Endothelial cell of umbilical vein (primary cell): ENCODE data around the gene OR2AG1. TPM values are rescaled to one million over a fixed set of nuclear protein-coding genes. Genes with fewer than 3 reads are reported as not detected.
A peak's percentile ranks its signal among the peaks of the same experiment; 100 is the strongest.

Source experiments
- BruUV-seq: library from RNA; stranded (reverse); fragments of 400-500 nt; replicated peaks from 2 replicates; lab custom pipeline; 2021; lab: Mats Ljungman, UMichigan
- CTCF ChIA-PET: fragments of 300-600, 350-600 bp; sonication (Branson Sonifier 250); formaldehyde crosslinking; loops from one replicate; lab custom pipeline; 2021; ENCODE audit warnings: antibody characterized with exemption, inconsistent platforms; lab: Charles Lee
- POLR2A ChIA-PET: fragments of 300-600, 350-600 bp; sonication (Branson Sonifier 250); formaldehyde crosslinking; loops from one replicate; lab custom pipeline; 2021; ENCODE audit warnings: antibody characterized with exemption, inconsistent platforms; lab: Charles Lee
- DNase-seq: peaks from one replicate; pipeline ENCODE4 v3.0.0-alpha.2; 2011; ENCODE audit warnings: low read depth, low spot score
- FAIRE-seq: peaks from 2 replicates; lab custom pipeline; 2011; peaks lifted over from hg19 to GRCh38; lab: Jason Lieb, UNC
- H2AFZ ChIP-seq: 2 replicates; pipeline ENCODE4 v1.6.0; 2012; ENCODE audit warnings: low read depth, low read length, control low read depth, inconsistent platforms
- H3K27ac ChIP-seq: 2 replicates; pipeline ENCODE4 v1.5.1; 2011; ENCODE audit warnings: low read depth, mild to moderate bottlenecking, control low read depth, low read length, moderate library complexity; ENCODE audit not compliant: insufficient read depth
- H3K27me3 ChIP-seq, 2 experiments: 2 replicates each; pipeline versions ENCODE4 v1.6.0 to v1.6.1; 2011; ENCODE audit warnings: low read length in 2 of 2, mixed read lengths in 1 of 2; ENCODE audit not compliant: control insufficient read depth in 2 of 2, insufficient read depth in 2 of 2
- H3K36me3 ChIP-seq, 2 experiments: 2 replicates in 1 of 2; 3 replicates in 1 of 2; pipeline ENCODE4 v1.5.1; 2011; ENCODE audit warnings: low read length in 2 of 2, mild to moderate bottlenecking in 1 of 2, moderate library complexity in 1 of 2; ENCODE audit not compliant: control insufficient read depth in 2 of 2, insufficient read depth in 2 of 2; ENCODE audit errors: extremely low read depth in 1 of 2
- H3K4me1 ChIP-seq: 3 replicates; pipeline ENCODE4 v1.5.1; 2011; ENCODE audit warnings: mild to moderate bottlenecking, low read length; ENCODE audit not compliant: control insufficient read depth, insufficient read depth; ENCODE audit errors: extremely low read depth
- H3K4me2 ChIP-seq: 2 replicates; pipeline ENCODE4 v1.6.1; 2011; ENCODE audit warnings: low read length, control low read depth, mixed read lengths; ENCODE audit not compliant: insufficient read depth
- H3K4me3 ChIP-seq, 3 experiments: fragments of 200-600 bp in 1 of 3; sonication (generic), shearing (Covaris generic) in 1 of 3; replicated peaks in 1 of 3; 2 replicates each; pipeline ENCODE4 v1.5.1; 2011 to 2016; ENCODE audit warnings: control low read depth in 3 of 3, low read length in 3 of 3, mild to moderate bottlenecking in 2 of 3, inconsistent platforms in 1 of 3, low read depth in 1 of 3, moderate library complexity in 1 of 3; ENCODE audit not compliant: insufficient read depth in 1 of 3
- H3K79me2 ChIP-seq: 2 replicates; pipeline ENCODE4 v1.6.0; 2012; ENCODE audit warnings: low read length, inconsistent platforms; ENCODE audit not compliant: control insufficient read depth, insufficient read depth
- H3K9ac ChIP-seq: replicated peaks from 2 replicates; pipeline ENCODE3; 2011; ENCODE audit warnings: low read length, control low read depth; ENCODE audit not compliant: insufficient read depth; ENCODE audit errors: extremely low read depth
- H3K9me1 ChIP-seq: replicated peaks from 3 replicates; pipeline ENCODE4 v1.6.0; 2011; ENCODE audit warnings: mild to moderate bottlenecking, low read length; ENCODE audit not compliant: control insufficient read depth, insufficient read depth; ENCODE audit errors: extremely low read depth
- H3K9me3 ChIP-seq: replicated peaks from 2 replicates; pipeline ENCODE4 v1.5.1; 2012; ENCODE audit warnings: low read length, inconsistent platforms; ENCODE audit not compliant: control insufficient read depth, insufficient read depth
- H4K20me1 ChIP-seq: replicated peaks from 2 replicates; pipeline ENCODE3; 2011; ENCODE audit warnings: mild to moderate bottlenecking, low read length; ENCODE audit not compliant: control insufficient read depth, insufficient read depth; ENCODE audit errors: extremely low read depth
- EZH2 ChIP-seq: IDR thresholded peaks from 2 replicates; pipeline ENCODE4 v1.6.1; 2012; ENCODE audit warnings: borderline replicate concordance, low read depth, mild to moderate bottlenecking, moderate library complexity, low read length, inconsistent platforms; ENCODE audit not compliant: severe bottlenecking
- FOS ChIP-seq: IDR thresholded peaks from 2 replicates; pipeline ENCODE4 v1.6.1; 2011; ENCODE audit warnings: mild to moderate bottlenecking, low read length, moderate library complexity, borderline replicate concordance; ENCODE audit not compliant: insufficient read depth
- GATA2 ChIP-seq: IDR thresholded peaks from 2 replicates; pipeline ENCODE4 v1.7.0; 2011; ENCODE audit warnings: low read depth, mild to moderate bottlenecking, moderate library complexity, mixed read lengths, low read length; ENCODE audit not compliant: insufficient read length, insufficient read depth
- JUN ChIP-seq: IDR thresholded peaks from 2 replicates; pipeline ENCODE4 v1.6.1; 2011; ENCODE audit warnings: borderline replicate concordance, low read depth; ENCODE audit not compliant: insufficient read length, insufficient read depth
- MYC ChIP-seq: IDR thresholded peaks from one replicate; pipeline ENCODE4 v1.6.1; 2011; ENCODE audit warnings: mild to moderate bottlenecking, low read depth, low read length
- POLR2A ChIP-seq: IDR thresholded peaks from 2 replicates; pipeline ENCODE4 v1.6.1; 2012; ENCODE audit warnings: low read depth, mild to moderate bottlenecking, control low read depth, low read length
- POLR2AphosphoS5 ChIP-seq: IDR thresholded peaks from 2 replicates; pipeline ENCODE4 v1.6.1; 2012; ENCODE audit warnings: low read depth, mild to moderate bottlenecking, control low read depth, low read length, moderate library complexity; ENCODE audit not compliant: insufficient read depth
- dilution Hi-C: fragments of 300-500 bp; cut with MboI; formaldehyde crosslinking; loops from one replicate; pipeline ENCODE4 v1.15.0; 2019; ENCODE audit warnings: low sequenced_read_pairs; ENCODE audit not compliant: extremely low pct_ligation_motif_present
- intact Hi-C: fragments of 100-400 bp; cut with micrococcal nuclease; formaldehyde crosslinking; loops from one replicate; pipeline ENCODE4 v1.10.0; 2022
- polyA plus RNA-seq, 4 experiments: library from polyadenylated mRNA; depleted of rRNA in 3 of 4; stranded (reverse) in 3 of 4; unstranded in 1 of 4; fragments of >200 nt; gene quantifications; 2 replicates each; pipeline versions ENCODE4 v1.2.1 to v1.2.3, GENCODE V29; 2011 to 2012; ENCODE audit warnings: missing spikeins in 1 of 4
- total RNA-seq: library from RNA; stranded (reverse); gene quantifications from 2 replicates; pipeline ENCODE4 v1.2.3, GENCODE V29; 2021
- TF ChIP-seq, protein P1 (sequence below): IDR thresholded peaks from 2 replicates; pipeline ENCODE4 v1.6.1; 2011; ENCODE audit not compliant: insufficient read depth, insufficient read length
- TF ChIP-seq, protein P2 (sequence below), 2 donors: IDR thresholded peaks; 1 replicate in 1 of 2; 2 replicates in 1 of 2; pipeline ENCODE4 v1.5.1; 2011; ENCODE audit warnings: low read length in 2 of 2, mild to moderate bottlenecking in 2 of 2, moderate library complexity in 2 of 2, control low read depth in 1 of 2, inconsistent platforms in 1 of 2, low read depth in 1 of 2; ENCODE audit not compliant: insufficient read depth in 1 of 2; ENCODE audit errors: extremely low read depth in 1 of 2

Gene OR2AG1
- total and polyA plus RNA-seq, 2 donors (not counting 3 experiments of a cell fraction or from before 2014, with no cell fraction given) = not detected

DNA sequence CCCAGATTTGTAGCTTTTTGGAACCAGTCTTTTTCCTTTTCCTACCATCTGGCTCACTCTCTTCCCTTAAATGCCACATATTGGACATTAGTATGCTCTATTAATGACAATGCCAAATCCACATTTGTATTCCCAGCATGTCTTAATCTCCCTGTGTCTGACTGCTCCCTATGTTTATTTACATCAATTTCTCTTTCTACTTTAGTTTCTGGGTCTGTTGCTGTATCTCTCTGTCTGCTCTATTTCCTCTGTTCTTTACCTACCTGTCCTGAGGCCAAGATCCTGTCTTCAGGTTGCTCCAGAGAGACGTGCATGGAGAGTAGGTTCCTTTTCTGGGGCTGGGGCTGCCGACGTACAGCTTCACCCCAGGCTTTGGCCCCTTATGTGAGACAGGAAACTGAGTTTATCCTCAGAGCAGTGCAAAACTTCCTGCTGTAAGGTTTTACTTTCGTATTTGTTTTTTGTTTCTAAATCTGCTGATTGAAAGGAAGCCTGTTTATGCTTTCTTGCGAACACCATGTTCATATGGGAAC, 36.7 kb upstream of the OR2AG1 start:
- Histone ChIP-seq H3K27me3 (peaks cover 2 to 4% of the 10 kb centered on the region in 2 experiments), H4K20me1 (no peaks in the 10 kb centered on the region), H2AFZ (peak overlapping the region; percentile 91), H3K4me1 (peaks cover 14% of the 10 kb centered on the region), H3K36me3 (no peaks in the 10 kb centered on the region), H3K27ac (peak overlapping the region; percentile 40), H3K9ac (no peak overlapping the region), H3K9me3 (no peaks in the 10 kb centered on the region), H3K9me1 (no peaks in the 10 kb centered on the region), H3K4me2 (peak overlapping the region; percentile 98), H3K4me3 (peak overlapping the region in 2 of 3 experiments; percentile 66 to 70), H3K79me2 (no peaks in the 10 kb centered on the region)
- TF ChIP-seq EZH2 (no peak), POLR2A (no peak), GATA2 (no peak), FOS (no peak), POLR2AphosphoS5 (no peak), JUN (no peak), MYC (no peak)
- TF ChIP-seq, protein P1, sequence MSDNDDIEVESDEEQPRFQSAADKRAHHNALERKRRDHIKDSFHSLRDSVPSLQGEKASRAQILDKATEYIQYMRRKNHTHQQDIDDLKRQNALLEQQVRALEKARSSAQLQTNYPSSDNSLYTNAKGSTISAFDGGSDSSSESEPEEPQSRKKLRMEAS = no peak
- TF ChIP-seq, protein P2, sequence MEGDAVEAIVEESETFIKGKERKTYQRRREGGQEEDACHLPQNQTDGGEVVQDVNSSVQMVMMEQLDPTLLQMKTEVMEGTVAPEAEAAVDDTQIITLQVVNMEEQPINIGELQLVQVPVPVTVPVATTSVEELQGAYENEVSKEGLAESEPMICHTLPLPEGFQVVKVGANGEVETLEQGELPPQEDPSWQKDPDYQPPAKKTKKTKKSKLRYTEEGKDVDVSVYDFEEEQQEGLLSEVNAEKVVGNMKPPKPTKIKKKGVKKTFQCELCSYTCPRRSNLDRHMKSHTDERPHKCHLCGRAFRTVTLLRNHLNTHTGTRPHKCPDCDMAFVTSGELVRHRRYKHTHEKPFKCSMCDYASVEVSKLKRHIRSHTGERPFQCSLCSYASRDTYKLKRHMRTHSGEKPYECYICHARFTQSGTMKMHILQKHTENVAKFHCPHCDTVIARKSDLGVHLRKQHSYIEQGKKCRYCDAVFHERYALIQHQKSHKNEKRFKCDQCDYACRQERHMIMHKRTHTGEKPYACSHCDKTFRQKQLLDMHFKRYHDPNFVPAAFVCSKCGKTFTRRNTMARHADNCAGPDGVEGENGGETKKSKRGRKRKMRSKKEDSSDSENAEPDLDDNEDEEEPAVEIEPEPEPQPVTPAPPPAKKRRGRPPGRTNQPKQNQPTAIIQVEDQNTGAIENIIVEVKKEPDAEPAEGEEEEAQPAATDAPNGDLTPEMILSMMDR (IDR thresholded peaks at IDR 0.05; ENCODE audit: extremely low read depth in 1 of 2, insufficient read depth in 1 of 2, low read depth in 1 of 2, low read length in 2 of 2) = no peak
- FAIRE-seq = peak; percentile 48
- BruUV-seq = TSS peak; percentile 65
- DNase-seq = peak; percentile 71
- CTCF ChIA-PET = interaction anchor here (0.8 to 17.3 kb wide), 12 partner anchors 8 to 367 kb away, joined by 3 to 391 read pairs (median 4); no protein-coding TSS in a partner anchor
- POLR2A ChIA-PET = interaction anchor here (0.6 kb wide), 1 partner anchor 540 kb away, joined by 3 read pairs; no protein-coding TSS in a partner anchor
- dilution Hi-C loops (no loop called here), intact Hi-C loops (no loop called here)
